Hematopoietic multipotent progenitor cell treated with erythropoietin and hydrocortisone succinate and interleukin-3 and kit ligand, for 8 days (in vitro differentiated cells): ENCODE data around the gene ACTRT2.

Source experiments
- DNase-seq: peaks from one replicate; pipeline ENCODE4 v3.0.0-alpha.2; 2015

Gene ACTRT2

GRCh38 chr1:3019007-3019515, 2.2 kb upstream of the ACTRT2 start:
- no peak for DNase-seq

DNA sequence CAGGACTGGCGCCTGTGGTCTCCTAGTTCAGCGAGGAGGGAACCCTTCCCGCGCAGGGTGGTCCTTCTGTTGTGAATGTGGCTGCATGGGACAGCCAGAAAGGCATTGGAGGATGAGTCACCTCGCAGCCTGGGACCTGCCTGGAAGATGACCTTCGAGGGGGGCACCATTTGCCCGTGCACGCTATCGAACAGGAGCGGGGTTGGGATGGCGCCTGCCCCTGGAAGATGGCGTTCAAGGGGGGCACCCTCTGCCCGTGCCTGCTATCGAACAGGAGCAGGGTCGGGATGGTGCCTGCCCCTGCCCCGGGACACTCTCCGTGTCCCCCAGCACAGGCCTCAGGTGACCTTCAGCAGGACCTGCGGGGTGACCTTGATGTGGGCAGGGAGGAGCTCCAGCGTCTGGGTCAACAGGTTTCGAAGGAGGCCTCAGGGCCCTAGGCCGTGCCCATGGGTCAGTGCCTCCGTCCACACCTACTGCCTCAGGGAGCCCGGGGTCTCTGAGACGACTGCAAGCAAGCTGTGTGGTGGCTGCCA, 1.7 kb upstream of the ACTRT2 start:
- no peak for DNase-seq

DNA sequence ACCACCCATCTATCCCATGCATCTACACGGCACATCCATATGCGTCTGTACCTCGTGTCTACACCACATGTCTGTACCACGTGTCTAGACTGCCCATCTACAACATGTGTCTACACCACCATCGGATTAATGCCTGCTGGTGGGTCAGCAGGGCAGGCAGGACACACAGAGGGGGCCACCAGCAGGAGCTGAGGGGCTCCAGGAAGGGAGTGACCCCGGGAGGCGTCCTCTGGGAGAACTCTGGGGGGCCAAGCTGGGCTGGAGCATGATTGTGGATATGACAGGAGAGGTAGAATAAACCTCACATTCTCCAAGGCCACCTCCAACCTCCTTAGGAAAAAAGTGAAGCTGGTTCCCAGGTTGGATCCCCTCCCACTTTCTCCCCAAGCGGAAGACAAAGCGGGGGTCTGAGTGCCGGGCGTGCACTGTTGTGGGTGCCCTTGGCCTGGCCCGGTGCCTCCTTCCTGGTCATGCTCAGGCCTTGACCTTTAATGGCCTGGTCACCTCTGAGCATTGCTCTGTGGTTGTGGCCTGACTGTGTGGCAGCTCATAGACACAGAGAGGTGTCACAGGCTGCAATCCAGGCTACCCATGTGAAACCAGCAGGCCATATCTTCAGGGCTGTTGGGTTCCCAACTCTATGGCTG, 881 bp upstream of the ACTRT2 start:
- DNase-seq: no peak

DNA sequence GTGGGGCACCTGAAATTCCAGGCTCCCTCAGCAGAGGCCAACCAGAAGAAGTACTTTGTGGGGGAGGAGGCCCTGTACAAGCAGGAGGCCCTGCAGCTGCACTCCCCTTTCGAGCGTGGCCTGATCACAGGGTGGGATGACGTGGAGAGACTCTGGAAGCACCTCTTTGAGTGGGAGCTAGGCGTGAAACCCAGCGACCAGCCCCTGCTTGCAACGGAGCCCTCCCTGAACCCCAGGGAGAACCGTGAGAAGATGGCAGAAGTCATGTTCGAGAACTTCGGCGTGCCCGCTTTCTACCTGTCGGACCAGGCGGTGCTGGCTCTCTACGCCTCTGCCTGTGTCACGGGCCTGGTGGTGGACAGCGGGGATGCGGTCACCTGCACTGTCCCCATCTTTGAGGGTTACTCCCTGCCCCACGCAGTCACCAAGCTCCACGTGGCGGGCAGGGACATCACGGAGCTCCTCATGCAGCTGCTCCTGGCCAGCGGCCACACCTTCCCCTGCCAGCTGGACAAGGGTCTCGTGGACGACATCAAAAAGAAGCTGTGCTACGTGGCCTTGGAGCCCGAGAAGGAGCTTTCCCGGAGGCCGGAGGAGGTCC, 634 bp downstream of the ACTRT2 start:
- DNase-seq: no peak

- no peak for DNase-seq
Observed at GRCh38 chr1:3022511-3022973, 1.3 kb downstream of the ACTRT2 start.

GRCh38 chr1:3022976-3023375, 1.7 kb downstream of the ACTRT2 start:
- DNase-seq: no peak

DNA sequence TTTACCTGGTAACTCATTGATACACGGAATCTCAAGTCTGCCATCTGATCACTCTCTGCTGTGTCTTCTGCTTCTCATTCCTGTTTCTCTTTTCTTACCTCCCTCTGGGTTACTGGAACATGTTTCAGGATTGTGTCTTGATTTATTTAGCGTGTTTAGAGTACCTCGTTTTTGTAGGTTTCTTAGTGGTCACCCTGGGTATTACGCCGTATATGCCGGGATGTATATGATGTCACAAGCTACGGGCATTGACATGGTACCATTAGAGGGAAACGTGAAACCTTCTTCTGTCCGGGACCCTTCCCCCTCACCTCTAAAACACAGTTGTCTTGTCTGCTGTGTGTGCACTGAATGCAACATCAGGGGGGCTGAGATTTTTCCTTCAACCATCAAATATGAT, 2.8 kb downstream of the ACTRT2 start:
- no peak for DNase-seq

- no peak for DNase-seq
Observed at GRCh38 chr1:3024588-3024987, 3.3 kb downstream of the ACTRT2 start.

DNA sequence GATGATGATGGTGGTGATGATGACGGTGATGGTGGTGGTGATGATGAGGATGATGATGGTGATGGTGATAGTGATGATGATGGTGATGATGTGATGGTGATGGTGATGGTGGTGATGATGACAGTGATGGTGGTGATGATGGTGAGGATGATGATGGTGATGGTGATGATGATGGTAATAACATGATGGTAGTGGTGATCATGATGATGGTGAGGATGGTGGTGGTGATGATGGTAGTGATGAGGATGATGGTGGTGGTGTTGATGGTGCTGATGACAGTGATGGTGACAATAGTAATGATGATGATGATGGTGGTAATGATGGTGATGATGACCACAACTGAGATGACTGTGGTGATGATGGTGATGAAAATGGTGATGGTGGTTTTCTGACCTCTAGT, 4.9 kb downstream of the ACTRT2 start:
- DNase-seq: no peak

GRCh38 chr1:3026581-3027391, 5.5 kb downstream of the ACTRT2 start:
- DNase-seq: no peak

DNA sequence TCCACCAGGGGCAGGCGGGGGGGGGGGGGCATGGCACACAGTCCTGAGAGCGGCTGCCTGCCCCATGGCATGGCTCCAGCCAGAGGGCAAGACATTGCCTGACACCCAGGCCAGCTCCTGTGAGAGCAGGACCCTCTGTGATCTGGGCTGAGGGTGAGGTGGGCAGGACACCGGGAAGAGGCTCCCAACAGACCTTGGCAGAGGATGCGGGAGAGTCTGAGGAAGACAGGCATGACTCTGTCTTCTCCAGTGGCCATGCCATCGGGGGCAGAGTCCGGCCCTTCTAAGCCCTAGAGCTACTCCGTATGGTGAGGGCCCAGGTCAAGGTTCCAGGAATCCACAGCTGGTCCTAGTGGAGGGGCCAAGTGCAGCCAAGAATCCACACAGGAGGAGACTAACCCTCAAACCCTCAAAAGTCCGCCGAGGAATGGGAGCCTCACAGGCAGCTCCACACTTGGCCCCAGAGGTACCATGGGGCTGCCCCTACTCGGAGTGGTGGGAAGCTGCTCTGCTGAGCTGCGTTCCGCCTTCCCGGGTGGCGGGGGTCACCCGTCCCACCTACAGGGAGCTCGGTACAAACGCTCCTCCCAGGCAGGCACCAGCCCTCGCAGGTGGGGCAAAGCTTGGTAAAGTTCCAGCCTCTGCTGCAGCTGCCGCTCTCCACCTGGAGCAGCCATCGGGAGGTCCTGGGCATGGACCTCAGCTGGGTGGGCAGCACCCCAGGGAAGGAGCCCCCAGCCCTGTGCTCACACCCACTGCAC, 6.5 kb downstream of the ACTRT2 start:
- DNase-seq: no peak

DNA sequence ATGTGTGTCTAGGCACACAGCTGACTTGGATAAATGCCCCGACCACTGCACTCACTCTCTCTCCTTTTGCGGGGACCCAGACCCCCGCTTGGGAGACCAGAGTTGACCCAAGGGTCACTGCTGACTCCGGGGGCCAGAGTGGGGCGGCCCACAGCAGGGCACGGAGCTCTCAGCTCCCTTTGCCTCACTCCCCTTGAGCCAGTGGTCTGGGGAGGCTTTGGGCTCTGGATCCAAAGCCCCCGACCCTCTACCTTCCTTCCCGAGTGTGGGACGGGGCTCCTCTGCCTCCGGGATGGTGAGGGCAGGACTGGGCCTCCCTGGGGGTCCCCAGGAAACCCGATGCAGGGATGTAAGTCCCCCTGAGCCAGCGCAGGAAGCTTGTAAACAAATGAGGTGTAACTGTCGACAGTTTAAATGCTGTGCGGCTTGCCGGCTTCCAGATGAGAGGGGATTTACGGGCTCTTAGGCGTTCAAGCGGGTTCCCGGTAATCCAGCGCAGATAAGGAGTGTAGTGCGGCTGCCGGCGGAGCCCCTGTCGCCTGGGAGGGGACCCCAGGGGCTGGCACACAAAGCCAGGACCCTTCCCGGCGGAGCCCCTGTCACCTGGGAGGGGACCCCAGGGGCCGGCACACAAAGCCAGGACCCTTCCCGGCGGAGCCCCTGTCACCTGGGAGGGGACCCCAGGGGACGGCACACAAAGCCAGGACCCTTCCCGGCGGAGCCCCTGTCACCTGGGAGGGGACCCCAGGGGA, 7.4 kb downstream of the ACTRT2 start:
- DNase-seq: no peak

GRCh38 chr1:3029481-3029961, 8.3 kb downstream of the ACTRT2 start:
- DNase-seq: no peak

DNA sequence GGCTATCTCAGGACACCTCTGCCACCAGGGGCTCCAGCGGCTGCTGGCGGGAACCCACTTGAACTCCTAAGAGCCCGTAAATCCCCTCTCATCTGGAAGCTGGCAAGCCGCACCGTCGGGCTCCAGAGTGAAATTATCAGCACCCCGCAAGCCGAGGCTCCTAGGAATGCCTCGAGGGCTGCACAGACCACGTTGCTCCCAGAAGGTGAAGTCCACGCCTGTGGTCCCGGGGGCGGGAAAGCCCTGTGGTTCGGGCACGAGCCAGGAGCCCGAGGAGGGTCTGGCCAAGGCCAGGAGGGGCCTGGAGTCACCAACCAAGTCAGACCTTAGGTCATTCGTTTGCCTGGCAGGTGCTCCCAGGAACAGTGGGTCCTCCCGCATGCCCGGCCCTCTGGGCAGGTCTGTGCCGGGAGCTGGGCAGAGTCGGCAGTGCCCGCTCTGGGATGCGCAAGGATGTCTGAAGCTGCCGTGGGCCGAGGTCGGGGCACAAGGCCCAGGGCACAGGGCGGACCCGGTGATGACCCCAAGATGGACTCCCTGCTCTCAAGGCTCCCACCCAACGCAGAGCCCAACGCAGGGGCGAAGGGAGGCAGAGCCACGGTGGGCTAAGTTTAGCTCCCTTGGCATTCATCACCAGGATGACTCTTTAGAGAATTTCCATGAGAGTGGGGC, 8.9 kb downstream of the ACTRT2 start:
- no peak for DNase-seq

DNA sequence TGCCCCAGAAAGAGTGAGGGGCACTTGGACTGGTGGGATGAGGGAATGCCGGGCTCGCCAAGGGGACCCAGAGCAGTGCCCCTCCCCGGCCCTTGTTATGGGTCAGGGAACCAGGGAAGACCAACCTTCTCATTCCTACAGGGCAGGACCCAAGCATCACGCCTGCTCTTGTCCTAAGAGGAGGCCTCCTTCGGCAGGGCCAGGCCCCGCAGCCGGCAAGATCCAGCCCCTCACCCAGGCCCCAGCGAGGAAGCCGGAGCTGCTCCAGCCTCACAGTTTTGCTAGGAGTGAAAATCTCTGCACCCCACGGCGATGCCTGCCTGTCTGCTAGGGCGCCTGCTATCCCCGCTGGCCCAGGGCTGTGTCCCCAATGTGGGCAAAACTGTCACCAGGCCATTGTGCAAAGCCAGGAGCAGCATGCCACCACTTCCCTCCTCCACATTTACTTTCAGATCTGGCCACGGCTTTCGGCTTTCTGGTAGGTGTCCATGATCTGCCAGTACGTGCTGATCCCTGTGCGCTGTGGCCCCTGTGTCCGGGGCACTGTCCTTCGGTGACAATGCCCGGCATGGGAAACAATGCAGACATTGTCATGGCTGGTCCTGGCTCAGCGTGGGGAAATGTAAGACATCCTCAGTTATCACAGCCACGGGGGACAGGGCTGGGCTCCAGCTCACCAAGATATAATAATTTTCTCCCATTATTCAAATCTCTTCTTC, 9.6 kb downstream of the ACTRT2 start:
- DNase-seq: no peak

GRCh38 chr1:3031401-3032221, 10.3 kb downstream of the ACTRT2 start:
- no peak for DNase-seq

- no peak for DNase-seq
Observed at GRCh38 chr1:3032371-3033039, 11.2 kb downstream of the ACTRT2 start.

DNA sequence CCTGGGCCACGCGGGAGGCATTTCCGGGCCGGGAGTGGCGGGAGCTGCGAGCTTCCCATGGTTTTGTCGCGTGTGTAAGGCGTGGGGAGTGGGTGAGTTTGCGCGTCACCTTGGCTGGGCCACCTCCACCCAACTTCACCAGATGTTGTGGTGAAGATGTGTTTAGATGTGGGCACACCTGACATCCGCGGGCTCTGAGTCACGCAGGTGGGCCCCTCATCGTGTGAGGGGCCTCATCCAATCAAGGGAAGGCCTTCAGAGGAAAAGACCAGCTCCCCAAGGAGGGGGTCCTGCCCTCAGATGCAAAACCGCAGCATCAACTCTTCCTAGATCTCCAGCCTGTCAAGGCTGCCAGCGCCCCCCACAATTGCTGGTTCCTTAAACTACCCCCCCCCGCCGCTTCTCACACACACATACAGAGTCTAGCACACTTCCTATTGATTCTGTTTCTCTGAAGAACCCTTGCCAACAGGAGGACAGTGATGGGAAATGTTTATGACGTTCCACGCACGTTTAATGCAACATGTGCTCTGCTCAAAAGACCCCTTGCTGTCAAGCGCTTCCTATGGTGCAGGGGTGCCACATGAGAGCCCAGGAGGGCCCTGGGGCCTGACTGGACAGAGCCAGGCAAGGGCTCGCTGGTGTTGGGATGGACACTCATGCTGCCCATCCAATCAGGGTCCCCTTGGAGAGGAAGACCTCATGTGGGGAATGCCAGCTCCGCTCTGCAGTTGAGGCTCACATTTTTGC, 11.9 kb downstream of the ACTRT2 start:
- DNase-seq: no peak

- no peak for DNase-seq
Observed at GRCh38 chr1:3033790-3034090, 12.5 kb downstream of the ACTRT2 start.
